Hematopoietic multipotent progenitor cell treated with erythropoietin and hydrocortisone succinate and interleukin-3 and kit ligand, for 8 days (in vitro differentiated cells): ENCODE measurements around the gene FDXACB1.

Experiments used
- DNase-seq: peaks from one replicate; pipeline ENCODE4 v3.0.0-alpha.2; 2015

Gene FDXACB1, protein sequence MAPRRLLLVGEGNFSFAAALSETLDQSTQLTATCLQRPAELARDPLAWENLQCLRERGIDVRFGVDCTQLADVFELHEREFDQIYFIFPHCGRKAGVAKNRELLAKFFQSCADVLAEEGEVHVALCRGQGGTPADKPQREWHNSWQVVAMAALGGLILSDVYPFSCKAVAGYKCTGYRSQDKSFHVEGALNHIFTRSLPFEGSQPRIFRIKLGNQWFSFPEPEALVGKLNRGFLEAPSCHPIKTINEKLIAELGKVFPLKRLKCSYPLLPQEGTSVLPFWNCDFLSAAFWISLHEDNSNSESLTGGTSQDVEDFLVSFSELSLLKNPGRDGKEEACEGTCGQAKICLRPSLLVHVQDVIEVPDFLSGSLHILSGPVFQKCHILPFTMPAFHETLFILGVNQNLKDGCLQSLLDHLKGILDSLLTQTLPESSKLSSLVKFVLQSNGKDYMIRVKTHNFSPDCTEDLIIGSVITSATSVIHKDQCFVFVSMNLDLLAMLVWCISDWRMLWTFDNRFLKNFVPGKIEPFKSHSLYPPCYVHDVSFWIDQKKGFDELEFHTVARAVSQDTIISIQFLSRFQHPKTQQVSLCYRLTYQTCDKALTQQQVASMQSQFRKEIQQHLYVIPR

DNA sequence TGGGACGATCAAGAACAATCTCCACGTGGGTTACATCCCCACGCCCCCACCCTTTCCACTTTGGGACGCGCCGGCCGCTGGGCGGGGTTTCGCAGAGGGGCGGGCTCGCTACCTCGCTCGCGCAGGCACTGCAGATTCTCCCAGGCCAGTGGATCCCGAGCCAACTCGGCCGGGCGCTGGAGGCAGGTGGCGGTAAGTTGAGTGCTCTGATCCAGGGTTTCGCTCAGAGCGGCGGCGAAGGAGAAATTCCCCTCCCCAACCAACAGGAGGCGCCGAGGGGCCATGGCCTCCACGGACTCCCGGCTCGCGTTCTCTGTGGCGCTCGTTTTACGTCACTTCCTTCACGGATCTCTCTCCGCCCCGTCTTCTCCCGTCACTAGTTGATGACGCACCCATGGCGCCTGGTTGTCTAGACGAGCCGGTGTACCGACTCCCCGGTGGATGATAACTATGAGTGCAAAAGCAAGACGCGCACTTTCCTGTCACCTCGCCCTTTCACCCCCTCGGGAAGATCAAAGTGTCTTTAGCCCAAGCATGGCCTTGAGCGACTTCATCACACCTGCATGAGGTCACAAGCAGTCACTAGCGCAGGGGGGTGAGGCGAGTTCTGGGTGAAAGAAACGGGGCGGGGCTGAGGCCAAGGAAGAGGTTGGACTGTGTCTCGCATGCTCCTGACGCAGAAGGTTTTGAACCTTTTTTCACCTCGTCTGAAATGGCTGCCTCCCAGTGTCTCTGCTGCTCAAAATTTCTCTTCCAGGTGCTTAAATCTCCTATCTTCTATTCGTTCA lies at the start of gene FDXACB1, which contains the start of gene CFAP68:
Gene FDXACB1, minus strand, starts transcription at position 317 of the 788 bp plus-strand sequence. Its CDS starts 33 bp downstream, at position 284.
Gene CFAP68, plus strand, starts transcription at position 693 of the 788 bp plus-strand sequence. Its CDS starts 20 bp downstream, at position 713.
- peak; percentile 98 for DNase-seq

DNA sequence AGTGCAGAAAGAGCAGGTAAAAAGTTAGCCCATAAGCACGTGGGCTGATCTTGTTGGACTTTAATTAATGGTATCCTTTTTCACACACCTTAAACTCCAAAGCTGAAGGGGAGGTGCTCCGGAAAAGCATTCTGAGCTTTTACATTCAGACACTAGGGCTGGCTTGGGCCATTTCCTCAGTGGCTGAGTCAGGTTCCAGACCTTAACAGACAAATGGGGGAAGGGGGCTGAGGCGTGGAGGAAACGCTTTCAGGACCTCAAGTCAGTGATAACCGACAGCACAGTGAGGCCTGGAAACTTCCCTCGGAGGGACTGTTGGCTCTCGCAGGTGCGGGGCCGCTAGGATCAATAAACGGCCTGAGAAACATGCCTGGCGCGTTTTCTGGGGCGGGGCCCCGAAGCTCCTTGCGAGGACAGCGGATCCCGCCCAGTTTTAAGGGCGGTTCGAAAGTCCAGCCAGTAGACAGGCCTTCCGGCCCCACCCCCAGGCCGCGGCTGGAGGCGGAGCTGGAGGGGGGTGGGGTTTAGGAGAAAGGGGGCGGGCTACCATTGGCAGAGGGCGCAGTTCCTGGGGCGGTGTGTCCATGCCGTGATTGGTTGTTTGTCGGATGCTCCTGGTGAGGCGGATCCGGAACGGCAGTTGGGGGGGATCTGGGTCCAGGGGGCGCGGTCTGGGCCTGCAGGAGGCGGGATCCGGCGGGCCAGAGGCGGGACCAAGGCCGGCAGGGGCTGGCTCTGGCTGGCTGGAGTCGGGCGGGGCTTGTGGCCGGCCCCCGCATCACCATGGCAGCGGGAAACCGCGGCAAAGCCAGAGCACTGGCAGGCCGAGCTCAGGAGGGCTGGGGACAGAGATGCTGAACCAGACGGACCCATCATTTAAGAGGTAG lies 47.8 kb upstream of the FDXACB1 start:
- DNase-seq: peak; percentile 96

DNA sequence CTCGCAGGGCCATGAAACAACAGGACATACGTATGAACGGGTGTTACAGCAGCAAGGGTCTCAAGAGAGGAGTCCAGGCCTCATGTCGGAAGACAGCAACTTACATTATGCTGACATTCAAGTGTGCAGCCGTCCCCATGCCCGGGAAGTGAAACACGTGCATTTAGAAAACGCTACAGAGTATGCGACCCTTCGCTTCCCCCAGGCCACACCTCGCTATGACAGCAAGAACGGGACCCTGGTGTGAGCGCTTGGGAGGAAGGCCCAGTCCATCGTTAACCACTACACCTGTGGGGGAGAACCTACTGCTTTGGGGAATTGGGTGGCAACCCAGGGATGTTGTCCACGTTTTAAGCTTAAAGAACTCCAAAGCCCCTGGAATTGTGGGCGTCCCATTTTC lies 47.0 kb upstream of the FDXACB1 start:
- DNase-seq: no peak

DNA sequence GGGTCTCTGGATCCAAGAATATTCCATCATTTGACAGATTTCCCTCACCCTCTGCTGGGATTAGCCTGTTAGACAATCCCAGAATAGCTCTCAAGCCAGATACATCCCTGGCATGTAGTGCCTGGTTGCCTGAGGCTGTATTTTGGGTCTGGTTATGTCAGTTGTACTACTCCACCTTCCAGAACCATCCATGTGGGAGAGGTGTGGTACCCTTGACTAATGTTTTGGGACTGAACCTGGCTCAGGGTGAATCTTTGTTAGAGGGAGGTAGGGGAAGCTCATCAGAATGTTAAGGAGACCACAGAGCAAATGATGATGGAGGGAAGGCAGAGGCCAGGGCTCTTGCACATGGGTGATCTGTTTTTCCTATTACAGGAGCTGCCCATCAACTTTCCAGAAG lies 45.0 kb upstream of the FDXACB1 start:
- DNase-seq: no peak

DNA sequence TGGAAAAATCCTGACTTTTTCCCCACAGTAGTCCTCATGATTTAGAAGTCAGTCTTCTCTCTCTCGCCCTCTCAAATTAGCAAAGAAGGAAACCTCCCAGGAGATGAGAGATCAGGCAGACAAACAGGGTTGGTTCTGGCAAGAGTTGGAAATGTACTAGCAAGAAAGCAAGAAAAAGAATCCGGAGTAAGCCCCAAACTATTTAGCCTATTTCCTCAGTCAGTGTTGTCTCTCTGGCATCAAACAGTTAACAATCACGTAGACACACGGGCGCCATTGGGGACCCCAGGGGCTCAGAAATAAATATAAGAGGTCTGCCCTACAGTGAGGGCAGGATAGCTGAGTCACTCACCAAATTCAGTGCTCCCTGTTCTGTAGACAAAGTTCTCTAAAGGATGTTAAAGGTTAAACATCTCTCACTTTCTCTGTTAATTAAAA lies 44.4 kb upstream of the FDXACB1 start:
- no peak for DNase-seq

DNA sequence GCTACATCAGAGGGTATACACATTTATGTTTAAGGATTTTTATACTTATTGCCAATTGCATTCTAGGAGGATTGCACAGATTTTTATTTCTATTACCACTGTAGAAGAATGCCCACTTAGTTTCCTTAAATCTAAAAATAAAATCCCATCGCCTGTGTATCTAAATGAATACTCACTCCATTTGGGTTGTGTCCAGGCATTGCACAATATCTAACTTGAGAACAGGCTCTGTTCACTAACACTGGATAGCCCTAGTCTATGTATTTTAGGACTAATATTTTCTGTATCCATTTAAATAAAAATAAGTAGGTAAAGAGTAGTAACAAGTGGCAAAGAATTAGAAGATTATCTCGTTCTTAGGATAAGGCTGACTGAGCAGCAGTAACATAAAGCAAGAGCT lies 43.8 kb upstream of the FDXACB1 start:
- no peak for DNase-seq

DNA sequence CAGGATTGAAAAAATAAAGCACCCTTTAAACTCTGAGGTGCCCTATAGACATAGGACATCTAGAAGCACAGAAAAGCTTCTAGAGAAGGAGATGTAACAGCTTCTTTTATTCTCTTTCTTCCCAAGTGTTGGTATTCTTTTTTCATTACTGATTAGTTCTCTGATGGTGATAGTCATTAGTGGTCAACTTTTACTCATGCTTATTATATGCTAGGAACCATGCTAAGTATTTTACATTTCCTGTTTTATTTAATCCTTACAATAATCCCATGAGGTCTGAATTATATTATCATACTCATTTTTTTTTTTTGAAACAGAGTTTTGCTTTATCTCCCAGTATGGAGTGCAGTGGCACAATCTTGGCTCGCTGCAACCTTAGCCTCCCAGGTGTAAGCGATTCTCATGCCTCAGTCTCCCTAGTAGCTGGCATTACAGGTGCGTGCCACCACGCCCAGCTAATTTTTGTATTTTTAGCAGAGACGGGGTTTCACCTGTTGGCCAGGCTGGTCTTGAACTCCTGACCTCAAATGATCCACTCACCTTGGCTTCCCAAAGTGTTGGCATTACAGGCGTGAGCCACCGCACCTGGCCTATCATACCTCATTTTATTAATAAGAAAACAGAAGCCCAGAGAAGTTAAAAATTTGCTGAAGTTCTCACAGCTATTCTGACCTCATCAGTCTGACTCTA lies 42.7 kb upstream of the FDXACB1 start:
- no peak for DNase-seq

DNA sequence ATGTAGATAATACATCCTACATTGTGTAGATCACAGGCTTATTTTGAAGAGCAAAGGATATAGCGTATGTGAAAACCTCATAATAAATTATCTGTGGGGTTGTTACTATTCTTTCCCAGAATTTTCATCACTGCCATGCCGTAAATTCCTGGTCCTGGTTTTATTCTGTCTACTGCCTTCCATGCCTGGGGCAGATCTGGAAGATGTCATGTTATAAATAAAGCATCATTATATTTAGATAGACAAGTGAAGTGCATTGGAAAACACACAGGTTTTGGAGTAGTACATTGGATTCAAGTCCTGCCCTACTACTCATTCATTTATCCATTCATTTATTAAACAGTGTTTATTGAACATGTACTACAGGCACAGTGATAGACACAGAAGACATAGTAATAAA lies 41.9 kb upstream of the FDXACB1 start:
- DNase-seq: no peak

DNA sequence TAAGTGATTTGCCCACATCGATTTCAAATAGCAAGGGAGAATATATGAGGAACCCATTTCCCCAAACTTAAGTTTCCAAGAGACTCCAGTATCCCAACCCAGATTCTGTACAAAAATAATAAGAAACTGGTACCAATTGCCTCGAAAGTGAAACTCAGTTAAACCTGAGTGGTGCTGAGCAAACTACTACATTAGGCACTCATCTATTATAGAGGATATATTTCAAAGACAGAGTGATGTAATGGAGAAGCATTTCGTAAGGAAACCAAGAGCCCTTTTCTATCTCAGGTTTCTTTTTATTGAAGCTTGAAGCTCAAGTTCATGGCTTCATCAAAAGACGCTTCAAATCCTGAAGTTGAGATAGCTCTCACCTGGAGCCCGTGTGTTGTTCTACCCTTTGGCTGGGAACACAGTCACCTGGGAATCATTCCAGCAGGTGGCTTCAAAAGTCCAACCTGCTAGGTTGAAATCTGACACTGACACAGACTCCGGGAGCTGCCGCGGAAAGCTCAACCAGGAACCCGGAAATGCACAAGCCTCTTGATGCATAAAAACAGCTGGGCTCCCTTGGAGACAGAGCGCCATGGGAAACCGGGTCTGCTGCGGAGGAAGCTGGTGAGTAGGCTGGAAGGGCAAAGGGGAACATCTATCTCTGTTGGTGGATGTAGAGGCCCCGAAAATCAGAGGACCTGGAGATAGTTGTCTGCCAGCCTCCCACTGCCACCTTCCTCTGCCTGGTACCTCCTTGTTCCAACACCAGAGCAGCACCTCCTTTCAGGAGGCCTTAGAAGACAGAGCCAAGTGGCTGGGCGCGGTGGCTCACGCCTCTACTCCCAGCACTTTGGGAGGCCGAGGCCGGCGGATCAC lies 39.7 kb upstream of the FDXACB1 start, which contains the start of gene C11orf52:
Gene C11orf52, plus strand, starts transcription at position 524 of the 867 bp plus-strand sequence. Its CDS starts 60 bp downstream, at position 584.
- DNase-seq: no peak

DNA sequence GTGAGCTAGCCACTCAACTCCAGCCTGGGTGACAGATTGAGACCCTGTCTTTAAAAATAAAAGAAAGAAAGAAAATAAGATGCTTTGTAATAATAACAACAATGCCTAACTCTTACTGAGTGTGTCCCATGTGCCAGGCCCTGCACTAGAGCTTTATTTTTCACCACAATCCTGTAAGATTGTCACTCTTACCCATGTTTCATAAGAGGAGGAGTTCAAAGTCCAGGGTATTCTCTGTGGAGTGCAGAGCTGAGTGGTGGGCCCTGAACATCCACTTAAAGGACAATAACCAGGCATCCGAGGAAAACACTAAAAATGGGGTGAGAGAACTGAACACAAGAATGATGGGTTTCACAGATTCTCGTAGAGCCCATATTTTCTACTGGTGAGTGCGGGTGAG lies 38.8 kb upstream of the FDXACB1 start:
- no peak for DNase-seq

DNA sequence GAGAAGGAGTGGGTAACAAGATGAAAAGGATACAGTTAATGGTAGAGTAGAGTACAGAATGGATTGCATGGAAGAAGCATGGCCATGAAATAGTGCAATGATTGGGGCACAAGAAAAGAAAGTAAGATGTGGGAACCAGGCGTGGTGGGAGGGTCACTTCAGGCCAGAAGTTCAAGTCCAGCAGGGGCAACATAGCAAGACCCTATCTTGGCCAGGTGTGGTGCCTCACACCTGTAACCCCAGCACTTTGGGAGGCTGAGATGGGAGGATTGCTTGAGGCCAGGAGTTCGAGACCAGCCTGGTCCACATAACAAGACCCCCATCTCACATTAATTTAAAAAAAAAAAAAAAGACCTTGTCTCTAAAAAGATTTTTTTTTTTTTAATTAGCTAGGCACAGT lies 38.3 kb upstream of the FDXACB1 start:
- DNase-seq: no peak

DNA sequence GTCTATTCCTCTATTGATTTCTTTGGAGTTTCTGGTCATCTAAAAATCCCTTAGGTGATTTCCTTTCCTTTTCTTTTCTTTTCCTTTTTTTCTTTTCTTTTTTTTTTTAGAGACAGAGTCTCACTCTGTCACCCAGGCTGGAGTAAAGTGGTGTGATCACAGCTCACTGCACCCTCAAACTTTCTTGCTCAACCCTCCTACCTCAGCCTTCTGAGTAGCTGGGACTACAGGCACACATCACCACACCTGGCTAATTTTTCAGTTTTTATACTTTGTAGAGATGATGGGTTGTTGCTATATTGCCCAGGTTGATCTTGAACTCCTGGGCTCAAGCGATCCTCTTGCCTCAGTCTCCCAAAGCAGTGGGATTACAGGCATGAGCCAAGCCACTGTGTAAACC lies 37.8 kb upstream of the FDXACB1 start:
- no peak for DNase-seq

DNA sequence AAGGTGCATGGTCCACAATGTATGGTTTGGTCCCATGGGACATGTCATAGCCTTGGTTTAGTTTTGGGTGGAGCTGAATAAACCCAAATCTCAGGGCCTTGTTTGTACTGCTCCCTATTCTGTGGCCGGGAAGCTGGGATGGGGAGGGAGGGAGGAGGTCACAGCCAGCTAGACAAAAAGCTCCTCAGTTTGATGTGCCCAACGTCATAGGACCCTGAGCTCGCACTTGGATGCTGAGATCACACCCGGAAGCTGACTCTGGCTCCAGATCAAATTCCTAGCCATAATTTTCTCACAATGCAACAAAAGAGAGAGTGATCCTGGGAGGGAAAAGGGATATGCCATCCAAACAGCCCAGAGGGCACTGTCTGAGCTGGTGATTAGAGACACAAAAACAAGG lies 35.0 kb upstream of the FDXACB1 start:
- DNase-seq: no peak

DNA sequence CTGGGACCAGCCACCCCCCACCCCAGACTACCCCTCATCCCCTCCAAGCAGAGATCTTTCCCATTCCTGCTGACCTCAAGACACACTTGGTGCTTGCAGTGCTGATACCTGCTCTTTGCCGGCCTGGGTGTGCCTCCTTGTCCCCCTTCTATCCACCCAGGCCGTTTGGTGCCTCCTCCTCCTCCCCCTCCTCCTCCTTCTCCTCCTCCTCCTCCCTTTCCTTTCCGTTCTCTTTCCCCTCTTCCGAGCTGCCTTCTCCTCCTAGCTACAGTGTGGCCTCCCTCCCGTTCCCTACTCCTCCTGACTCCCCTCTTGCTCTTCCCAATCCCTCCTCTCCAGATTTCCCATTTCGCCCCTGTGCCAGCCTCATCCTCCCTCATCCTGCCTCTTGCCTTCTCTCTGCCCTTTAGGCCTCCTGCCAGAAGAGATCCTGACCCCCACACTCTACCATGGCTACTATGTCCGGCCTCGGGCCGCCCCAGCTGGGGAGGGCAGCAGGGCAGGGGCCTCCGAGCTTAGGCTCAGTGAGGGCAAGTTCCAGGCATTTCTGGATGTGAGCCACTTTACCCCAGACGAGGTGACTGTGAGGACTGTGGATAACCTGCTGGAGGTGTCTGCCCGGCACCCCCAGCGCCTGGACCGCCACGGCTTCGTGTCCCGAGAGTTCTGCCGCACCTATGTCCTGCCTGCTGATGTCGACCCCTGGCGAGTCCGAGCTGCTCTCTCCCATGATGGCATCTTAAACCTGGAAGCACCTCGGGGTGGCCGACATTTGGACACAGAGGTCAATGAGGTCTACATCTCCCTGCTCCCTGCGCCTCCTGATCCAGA lies 34.3 kb upstream of the FDXACB1 start:
- DNase-seq: no peak

DNA sequence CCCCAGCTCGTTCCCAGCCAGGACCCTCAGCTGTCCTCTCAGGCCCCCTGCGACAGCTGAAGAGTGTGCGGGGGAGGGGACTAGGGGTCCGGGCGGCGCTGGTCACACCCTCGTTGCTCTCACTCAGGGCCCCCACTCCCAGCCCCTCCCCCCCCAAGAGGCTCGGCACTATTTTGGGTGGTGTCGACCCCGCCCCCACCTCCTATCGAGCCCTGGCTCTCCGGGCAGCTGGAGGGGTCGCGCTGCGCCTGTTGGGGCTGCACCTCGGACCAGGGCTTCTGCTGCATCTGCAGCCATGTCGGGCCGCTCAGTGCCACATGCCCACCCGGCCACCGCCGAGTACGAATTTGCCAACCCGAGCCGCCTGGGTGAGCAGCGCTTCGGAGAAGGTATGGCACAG lies 33.6 kb upstream of the FDXACB1 start, which contains the start of gene HSPB2:
Gene HSPB2, plus strand, starts transcription at position 200 of the 400 bp plus-strand sequence. Its CDS starts 96 bp downstream, at position 296.
- DNase-seq: no peak

DNA sequence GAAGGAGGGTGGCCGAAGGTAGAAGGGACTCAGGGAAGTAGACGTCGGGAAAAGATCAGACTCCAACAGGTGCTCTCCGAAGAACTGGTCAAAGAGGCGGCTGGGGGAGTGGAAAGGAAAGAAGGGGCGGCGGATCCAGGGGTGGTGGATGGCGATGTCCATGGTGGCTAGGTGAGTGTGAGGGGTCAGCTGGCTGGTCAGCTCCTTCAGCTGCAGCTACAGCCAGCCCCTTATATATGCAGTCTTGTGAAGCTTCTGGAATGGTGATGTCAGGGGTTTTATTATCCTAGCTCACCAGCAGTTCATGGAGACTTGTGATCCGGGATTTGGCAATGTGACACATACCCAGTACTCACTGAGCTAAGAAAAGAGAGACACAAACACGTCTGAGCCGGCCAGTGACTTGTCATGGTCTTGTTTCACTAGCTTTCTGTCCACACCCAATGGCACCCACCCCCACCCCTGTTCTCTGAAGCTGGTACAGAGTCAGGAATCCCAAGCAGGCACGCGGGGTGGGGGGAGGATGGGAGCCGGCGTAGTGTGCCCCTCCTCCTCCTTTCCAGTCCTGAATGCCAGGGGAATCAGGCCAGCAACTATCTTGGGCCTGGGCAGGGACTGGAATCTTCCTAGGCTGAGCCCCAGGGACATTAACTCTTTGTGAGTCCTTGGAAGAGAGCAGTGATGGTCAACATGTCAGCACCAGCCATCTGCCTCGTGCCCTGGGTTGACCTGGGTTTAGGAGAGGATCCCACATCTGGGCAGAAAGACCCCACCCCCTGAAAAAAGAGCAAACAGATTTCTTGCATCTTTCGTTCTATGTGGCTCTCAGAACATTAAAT lies 32.8 kb upstream of the FDXACB1 start, which contains the start of gene CRYAB:
Gene CRYAB, minus strand, starts transcription at position 208 of the 839 bp plus-strand sequence. Its CDS starts 46 bp downstream, at position 162.
- no peak for DNase-seq

DNA sequence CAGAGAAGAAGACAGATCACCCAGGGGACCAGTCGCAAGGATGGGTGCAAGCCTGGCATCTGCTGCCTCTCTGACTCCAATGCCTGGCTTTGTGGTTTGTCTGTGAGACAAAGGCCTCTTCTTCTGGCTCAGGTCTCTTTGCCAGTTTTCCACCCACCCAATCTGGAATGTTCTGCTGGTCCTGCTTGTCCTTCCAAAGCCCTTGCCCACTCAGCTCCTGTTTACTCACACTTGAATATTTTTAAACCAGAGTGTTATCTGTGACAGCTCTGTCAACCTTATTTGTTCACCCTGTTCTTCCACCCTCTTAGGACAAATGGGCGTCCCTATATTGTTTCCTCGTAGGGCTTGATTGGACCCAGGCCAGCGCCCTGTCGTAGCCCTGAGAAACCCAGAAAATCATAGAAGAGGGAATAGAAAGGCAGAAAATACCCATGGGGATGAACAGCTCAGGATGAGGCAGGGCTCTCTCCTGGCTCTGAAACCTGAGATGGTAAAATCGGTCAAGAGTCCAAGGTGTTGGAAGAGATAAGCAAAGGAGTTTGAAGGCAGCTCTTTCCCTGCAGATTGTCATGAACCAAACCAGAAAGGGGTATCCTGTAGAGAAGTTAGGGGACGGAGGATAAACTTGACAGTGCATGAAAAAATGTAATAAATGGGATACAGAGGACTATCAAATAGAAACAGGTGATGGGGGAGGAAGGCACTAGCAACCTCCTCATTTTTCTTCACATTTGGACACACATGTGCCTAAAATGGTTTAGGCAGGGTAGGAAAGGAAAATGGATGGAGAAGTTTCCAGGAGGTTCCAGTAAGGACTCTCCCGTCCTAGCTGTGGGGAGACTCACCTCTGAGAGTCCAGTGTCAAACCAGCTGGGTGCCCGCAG lies 32.0 kb upstream of the FDXACB1 start:
- no peak for DNase-seq
